ENCODE results near the gene EXOC1L.

The EXOC1L gene

GRCh38 chr4:55819634-55820033 is at the start of gene EXOC1L:
EXOC1L (plus strand) TSS chr4:55819790; CDS start chr4:55820027, 237 bp downstream.
- DNase-seq: no peak

GRCh38 chr4:55770662-55771061 is 48.9 kb upstream of the EXOC1L start:
- no peak for DNase-seq

- DNase-seq: no peak
Observed at GRCh38 chr4:55781341-55781740, 38.2 kb upstream of the EXOC1L start.

- no peak for DNase-seq
Observed at GRCh38 chr4:55781812-55782211, 37.8 kb upstream of the EXOC1L start.

- DNase-seq: no peak
Observed at GRCh38 chr4:55783584-55783983, 36.0 kb upstream of the EXOC1L start.

GRCh38 chr4:55784747-55785146 is 34.8 kb upstream of the EXOC1L start:
- no peak for DNase-seq

- DNase-seq: no peak
Observed at GRCh38 chr4:55791666-55792065, 27.9 kb upstream of the EXOC1L start.

- no peak for DNase-seq
Observed at GRCh38 chr4:55793479-55793878, 26.1 kb upstream of the EXOC1L start.

GRCh38 chr4:55794053-55794452 is 25.5 kb upstream of the EXOC1L start:
- no peak for DNase-seq

GRCh38 chr4:55795341-55795740 is 24.2 kb upstream of the EXOC1L start:
- no peak for DNase-seq

- no peak for DNase-seq
Observed at GRCh38 chr4:55801498-55801897, 18.1 kb upstream of the EXOC1L start.

GRCh38 chr4:55807556-55807955 is 12.0 kb upstream of the EXOC1L start:
- no peak for DNase-seq

GRCh38 chr4:55808186-55808585 is 11.4 kb upstream of the EXOC1L start:
- DNase-seq: no peak

- DNase-seq: no peak
Observed at GRCh38 chr4:55808632-55809031, 11.0 kb upstream of the EXOC1L start.

GRCh38 chr4:55817691-55818090 is 1.9 kb upstream of the EXOC1L start:
- DNase-seq: no peak

- no peak for DNase-seq
Observed at GRCh38 chr4:55820279-55820678, 689 bp downstream of the EXOC1L start.

GRCh38 chr4:55822329-55822728 is 2.7 kb downstream of the EXOC1L start:
- DNase-seq: no peak

GRCh38 chr4:55824865-55825264 is 5.3 kb downstream of the EXOC1L start:
- DNase-seq: no peak

GRCh38 chr4:55826986-55827385 is 7.4 kb downstream of the EXOC1L start:
- no peak for DNase-seq

GRCh38 chr4:55827582-55827981 is 8.0 kb downstream of the EXOC1L start:
- no peak for DNase-seq

- no peak for DNase-seq
Observed at GRCh38 chr4:55830048-55830447, 10.5 kb downstream of the EXOC1L start.

- no peak for DNase-seq
Observed at GRCh38 chr4:55830716-55831115, 11.1 kb downstream of the EXOC1L start.

- no peak for DNase-seq
Observed at GRCh38 chr4:55834086-55834795, 14.7 kb downstream of the EXOC1L start.

GRCh38 chr4:55837903-55838302 is 18.3 kb downstream of the EXOC1L start:
- DNase-seq: no peak

- no peak for DNase-seq
Observed at GRCh38 chr4:55838356-55838755, 18.8 kb downstream of the EXOC1L start.

Data from NCI-H1092 (cell line).